GDM1 (cell line): ENCODE data around the gene TNFRSF1B.

Experiments used
- DNase-seq: peaks from one replicate; lab custom pipeline; 2025; lab: John Stamatoyannopoulos, UW

The TNFRSF1B gene

DNA sequence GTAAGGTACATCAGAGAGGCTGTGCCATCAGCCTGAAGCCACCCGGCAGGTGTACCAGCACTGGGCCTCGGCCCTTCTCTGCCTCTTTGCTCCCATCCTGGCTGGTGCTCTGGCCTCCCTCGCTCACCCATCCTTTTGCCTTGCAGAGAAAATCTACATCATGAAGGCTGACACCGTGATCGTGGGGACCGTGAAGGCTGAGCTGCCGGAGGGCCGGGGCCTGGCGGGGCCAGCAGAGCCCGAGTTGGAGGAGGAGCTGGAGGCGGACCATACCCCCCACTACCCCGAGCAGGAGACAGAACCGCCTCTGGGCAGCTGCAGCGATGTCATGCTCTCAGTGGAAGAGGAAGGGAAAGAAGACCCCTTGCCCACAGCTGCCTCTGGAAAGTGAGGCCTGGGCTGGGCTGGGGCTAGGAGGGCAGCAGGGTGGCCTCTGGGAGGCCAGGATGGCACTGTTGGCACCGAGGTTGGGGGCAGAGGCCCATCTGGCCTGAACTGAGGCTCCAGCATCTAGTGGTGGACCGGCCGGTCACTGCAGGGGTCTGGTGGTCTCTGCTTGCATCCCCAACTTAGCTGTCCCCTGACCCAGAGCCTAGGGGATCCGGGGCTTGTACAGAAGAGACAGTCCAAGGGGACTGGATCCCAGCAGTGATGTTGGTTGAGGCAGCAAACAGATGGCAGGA is 24.5 kb upstream of the TNFRSF1B start:
- no peak for DNase-seq

DNA sequence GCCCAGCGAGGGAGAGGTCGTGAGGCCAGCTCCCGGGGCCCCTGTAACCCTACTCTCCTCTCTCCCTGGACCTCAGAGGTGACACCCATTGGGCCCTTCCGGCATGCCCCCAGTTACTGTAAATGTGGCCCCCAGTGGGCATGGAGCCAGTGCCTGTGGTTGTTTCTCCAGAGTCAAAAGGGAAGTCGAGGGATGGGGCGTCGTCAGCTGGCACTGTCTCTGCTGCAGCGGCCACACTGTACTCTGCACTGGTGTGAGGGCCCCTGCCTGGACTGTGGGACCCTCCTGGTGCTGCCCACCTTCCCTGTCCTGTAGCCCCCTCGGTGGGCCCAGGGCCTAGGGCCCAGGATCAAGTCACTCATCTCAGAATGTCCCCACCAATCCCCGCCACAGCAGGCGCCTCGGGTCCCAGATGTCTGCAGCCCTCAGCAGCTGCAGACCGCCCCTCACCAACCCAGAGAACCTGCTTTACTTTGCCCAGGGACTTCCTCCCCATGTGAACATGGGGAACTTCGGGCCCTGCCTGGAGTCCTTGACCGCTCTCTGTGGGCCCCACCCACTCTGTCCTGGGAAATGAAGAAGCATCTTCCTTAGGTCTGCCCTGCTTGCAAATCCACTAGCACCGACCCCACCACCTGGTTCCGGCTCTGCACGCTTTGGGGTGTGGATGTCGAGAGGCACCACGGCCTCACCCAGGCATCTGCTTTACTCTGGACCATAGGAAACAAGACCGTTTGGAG is 23.7 kb upstream of the TNFRSF1B start:
- no peak for DNase-seq

- DNase-seq = no peak
Measured at GRCh38 chr1:12143631-12144155, 23.1 kb upstream of the TNFRSF1B start.

DNA sequence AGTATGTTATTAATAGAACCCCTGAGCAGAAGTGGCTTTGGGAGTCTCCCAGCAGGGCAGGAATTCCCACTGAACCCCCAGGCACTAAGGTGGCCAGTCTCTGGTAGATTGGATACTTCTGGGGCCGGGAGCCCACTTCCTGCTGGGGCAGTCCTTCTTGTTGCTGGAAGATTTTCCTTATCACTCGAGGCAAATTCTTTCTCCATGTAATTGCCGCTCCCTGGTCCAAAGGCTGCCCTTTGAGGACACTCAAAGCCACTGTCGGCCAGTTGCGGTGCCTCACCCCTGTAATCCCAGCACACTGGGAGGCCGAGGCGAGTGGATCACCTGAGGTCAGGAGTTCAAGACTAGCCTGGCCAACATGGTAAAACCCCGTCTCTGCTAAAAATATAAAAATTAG is 22.6 kb upstream of the TNFRSF1B start:
- no peak for DNase-seq

DNA sequence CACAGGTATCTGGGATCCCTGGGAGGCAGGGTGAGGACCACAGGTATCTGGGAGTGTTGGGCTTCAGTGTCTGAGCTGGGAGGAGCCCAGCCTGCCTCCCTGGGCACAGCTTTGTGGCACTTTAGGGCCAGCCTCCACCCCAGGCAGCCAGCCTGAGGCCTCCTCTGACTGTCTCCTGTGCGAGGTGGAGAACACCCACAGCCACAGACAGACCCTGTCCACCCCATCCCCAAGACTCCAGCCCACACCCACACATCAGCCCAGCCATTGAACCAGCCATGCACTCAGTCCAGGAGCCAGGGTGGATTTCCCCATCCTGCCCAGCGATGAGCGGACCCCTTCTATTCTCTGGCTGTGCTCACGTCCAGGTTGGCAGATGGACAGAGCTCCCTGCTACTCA is 21.8 kb upstream of the TNFRSF1B start:
- DNase-seq = no peak

DNA sequence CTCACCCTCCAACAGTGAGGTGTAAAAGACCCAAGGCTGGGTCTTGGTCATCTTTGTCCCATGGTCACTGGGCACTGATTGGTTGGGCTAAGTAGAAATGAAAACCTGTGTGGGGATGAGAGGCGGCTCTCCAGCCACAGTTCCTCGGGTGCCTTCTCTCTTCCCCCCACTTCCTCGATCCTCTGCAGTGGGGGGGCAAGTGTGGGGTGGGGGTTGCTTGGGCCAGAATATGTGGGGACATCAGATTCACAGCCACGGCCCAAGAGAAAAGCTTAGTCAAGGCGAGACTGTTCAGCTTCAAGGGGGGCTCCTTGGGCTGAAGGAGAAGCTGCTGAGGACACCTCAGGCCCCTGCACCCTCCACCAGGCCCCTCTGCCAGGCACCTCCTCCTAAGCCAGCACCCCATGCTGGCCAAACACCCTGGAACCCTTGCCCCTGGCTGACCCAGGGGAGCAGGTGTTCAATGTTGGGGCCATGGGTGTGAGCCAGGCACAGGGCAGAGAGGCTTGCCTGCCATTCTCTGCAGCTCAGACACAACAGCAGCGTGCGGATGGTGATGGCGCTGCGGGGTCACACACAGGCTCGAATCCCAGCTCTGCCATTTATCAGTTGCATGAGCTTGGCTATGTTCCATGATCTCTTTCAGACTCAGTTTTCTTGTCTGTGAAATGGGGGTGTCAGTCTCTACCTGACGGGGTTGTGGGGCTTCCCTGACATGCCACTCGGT is 21.0 kb upstream of the TNFRSF1B start:
- no peak for DNase-seq

GRCh38 chr1:12146343-12147112 is 20.3 kb upstream of the TNFRSF1B start:
- no peak for DNase-seq

DNA sequence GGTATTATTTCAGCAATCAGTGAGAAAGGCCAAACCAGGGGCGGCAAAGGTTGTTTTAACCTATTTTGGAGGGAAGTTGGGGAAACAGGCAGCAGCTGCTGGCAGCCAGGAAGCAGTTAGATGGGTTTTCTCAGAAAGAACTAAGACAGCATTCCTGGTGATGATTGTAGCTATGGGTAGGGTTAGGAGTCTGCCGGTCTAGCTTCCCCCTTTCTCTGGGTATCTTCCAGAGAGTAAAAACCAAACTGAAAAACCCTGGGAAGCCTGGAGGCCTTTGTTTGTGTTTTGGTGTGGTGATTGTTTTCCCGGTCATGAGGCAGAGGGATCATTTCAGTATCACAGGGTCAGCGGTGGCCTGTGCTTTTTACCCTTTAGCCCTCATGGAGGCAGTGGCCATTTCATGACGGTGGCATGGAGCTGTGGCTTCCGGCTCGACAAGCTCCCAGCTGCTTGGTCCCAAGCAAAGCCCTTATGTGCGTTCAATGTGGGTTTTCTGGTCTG is 19.5 kb upstream of the TNFRSF1B start:
- DNase-seq = no peak

GRCh38 chr1:12148160-12148957 is 18.4 kb upstream of the TNFRSF1B start:
- DNase-seq = no peak

DNA sequence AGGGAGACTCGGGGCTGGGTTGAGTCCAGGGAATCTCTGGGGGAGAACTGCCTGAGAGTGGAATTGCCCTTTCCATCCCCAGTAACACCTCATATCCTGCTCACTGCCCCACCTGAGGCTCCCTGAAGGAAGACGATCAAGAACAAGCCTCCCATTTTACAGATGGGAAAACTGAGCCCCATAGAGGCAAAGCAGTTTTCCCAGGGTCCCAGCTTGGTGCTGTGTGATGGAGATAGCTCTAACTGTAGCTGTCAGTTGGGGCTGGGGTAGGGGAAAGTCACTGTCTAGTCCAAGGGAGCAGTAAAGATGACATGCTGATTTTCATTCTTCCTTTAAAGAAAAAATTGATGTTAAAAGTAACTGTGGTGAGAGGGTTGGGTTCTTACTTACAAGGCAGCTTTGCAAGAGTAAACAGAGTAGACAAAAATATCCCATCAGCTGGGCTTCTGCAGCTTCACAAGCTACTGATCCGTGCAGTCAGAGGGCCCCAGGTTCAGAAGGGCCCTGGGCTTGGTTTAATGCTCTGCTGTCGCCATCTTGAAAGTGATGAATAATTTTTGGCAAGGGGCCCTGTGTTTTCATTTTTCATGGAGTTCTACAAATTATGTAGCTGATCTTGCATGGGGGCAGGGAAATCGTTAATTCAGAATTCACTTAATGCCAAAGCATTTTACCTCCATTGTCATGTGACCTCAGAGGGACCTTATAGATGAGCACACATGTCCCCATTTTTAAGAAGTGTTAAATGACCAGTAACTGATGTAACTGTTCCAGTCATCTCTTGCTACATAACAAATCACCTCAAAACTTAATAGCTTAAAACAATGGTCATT is 17.6 kb upstream of the TNFRSF1B start:
- DNase-seq = no peak

GRCh38 chr1:12149791-12150175 is 17.0 kb upstream of the TNFRSF1B start:
- DNase-seq = no peak

DNA sequence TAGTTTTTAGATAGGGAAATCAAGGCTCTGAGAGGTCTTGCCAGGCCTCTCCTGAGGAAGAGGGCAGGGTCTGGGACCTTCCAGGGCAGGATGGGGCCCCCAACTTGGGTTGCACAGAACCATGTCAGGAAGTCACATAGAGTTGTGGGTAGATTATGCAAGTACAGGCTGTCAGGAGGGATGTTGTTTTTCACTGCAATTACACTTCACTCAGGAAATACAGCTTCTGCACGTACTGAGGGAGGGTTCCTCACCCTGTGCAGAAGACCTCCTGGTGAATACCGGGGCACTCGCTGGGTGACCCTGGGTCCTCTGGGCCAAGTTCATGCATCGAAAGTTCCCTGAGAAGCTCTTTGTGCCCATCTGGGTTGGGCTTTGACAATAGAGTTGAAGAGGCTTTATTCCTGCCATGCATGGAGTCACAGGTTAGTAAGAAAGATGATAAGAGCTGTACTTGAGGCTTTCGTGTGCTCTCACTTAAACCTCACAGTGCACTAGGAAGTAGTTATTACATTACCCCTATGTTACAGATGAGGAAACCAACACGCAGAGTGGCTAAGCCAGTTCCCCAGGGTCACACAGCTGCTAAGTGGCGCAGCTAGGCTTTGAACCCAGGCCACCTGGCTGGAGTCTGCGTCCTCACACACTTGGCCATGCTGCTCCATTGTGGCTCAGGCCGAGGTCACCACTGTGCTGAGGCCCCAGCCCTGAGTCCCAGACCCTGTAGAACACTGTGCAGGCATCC is 16.2 kb upstream of the TNFRSF1B start:
- DNase-seq = peak; percentile 54

DNA sequence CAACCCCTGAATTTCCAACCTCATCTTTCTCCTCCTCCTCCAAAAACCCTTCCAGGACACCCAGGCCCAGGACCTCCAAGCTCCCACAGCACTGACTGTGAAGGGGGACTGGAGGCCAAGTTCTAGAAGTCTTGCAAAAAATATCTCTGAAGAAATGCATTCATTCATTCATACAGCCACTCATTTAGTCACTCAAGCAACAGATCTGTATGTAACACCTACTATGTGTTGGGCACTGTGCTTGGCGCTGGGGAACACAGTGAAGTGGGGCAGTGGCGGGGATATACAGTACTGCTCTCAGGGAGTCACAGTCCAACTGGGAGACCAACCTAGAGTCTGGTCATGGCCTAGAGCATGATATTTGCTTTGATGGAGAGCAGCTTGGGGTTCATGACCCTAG is 15.3 kb upstream of the TNFRSF1B start:
- DNase-seq = no peak

- no peak for DNase-seq
Measured at GRCh38 chr1:12152113-12152891, 14.5 kb upstream of the TNFRSF1B start.

GRCh38 chr1:12153181-12153785 is 13.5 kb upstream of the TNFRSF1B start:
- peak; percentile 66 for DNase-seq

DNA sequence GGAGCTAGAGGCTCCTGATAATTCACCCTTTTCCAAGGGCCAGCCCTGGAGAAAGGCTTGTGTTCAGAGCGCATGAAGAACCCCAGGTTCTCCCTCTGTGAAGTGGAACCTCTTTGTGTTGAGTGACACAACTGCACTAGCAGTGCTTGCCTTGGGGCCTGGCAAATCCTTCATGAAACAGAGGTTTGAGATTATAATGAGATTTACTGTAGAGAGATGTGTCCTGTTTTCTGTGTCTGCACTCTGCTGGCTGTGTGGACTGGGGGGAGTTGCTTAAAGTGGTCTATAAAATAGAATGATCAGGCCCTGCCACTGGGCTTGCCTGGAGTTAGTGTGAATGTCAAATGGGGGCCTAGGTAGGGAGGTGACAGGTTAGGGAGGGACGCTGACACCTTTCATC is 11.5 kb upstream of the TNFRSF1B start:
- no peak for DNase-seq

- DNase-seq = no peak
Measured at GRCh38 chr1:12157366-12158231, 9.2 kb upstream of the TNFRSF1B start.
